HG03064 (cell line): Measurements from ENCODE around the gene ZFYVE27.
"Not testable (repeated sequence)": the region's sequence is repeated elsewhere in the genome, so short reads cannot be mapped to it uniquely, and the experiment has no call there.

Experiments
- ATAC-seq: cut with Tn5 transposase; IDR thresholded peaks from one replicate; pipeline ENCODE4 v1.9.1; 2021; ENCODE audit warnings: low read depth; ENCODE audit not compliant: unreplicated experiment

Gene ZFYVE27, protein sequence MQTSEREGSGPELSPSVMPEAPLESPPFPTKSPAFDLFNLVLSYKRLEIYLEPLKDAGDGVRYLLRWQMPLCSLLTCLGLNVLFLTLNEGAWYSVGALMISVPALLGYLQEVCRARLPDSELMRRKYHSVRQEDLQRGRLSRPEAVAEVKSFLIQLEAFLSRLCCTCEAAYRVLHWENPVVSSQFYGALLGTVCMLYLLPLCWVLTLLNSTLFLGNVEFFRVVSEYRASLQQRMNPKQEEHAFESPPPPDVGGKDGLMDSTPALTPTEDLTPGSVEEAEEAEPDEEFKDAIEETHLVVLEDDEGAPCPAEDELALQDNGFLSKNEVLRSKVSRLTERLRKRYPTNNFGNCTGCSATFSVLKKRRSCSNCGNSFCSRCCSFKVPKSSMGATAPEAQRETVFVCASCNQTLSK

GRCh38 chr10:97736902-97737769, at the start of gene ZFYVE27:
ZFYVE27 (plus strand) TSS chr10:97737128; CDS start chr10:97738478, 1,350 bp downstream.
- ATAC-seq, result peak; percentile 80

DNA sequence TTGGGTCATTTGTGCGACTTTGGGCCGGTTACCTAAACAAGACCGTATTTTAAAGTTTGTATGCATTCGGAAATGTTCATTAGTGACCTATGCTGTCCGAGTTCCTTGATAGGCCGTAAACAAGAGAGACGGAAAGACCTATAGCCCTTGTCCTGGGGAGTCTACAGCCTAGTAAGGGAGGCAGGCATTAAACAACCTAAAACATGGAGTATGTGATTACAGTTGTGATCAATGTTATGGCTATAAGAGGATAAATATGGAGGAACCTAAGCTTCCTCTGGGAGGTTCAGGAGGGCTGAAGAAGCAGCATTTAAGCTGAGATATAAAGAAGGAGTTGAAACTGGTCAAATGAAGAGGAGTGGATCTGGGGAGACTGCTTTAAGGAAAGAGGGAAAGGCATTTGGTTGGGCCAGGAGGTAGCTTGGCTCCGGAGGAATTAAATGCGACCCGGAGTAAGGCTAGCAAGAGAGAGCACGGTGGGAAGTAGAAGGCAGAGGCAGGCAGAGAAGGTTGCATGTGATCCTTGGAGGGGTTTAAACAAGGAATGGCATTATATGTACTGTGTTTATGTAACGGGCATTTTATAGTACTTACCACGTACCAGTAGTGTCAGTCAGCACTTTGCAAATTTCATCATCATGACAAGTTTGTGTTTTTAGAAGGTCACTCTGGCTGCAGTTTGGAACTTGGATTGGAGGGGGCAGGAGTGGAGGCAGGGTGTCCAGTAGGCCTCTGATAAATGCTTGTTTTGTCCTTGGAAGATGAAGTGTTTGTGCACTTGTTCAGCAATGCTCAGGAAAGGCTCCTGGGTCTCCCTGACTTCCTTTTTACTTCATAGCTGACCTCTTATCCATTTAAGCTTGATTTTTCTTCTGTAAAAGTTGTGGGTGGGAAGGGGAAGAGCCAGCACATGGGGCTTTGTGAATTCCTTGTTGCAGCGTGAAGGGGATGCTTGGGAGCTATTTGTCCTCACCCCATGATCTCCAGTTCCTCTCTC, 48.8 kb upstream of the ZFYVE27 start:
- no peak for ATAC-seq

- no peak for ATAC-seq
These were observed 47.3 kb upstream of the ZFYVE27 start for GRCh38 chr10:97689559-97690020.

DNA sequence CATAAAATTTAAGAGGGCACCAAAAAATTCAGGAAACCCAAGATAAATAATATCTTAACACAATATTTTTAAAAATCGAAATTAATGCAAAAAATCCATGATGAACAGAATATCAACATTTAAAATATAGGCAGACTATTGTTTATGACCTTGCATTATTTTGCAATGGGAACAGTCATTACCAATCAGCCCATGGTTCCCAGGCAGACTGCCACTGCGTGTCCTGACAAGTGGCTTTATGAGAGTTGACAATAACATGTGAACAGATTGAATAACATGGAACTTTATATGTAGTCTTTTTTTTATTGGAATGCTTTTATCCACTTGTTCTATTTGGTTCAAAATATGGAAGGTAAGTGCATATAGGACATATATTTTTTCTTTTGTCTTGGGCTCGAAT, 46.8 kb upstream of the ZFYVE27 start:
- no peak for ATAC-seq

DNA sequence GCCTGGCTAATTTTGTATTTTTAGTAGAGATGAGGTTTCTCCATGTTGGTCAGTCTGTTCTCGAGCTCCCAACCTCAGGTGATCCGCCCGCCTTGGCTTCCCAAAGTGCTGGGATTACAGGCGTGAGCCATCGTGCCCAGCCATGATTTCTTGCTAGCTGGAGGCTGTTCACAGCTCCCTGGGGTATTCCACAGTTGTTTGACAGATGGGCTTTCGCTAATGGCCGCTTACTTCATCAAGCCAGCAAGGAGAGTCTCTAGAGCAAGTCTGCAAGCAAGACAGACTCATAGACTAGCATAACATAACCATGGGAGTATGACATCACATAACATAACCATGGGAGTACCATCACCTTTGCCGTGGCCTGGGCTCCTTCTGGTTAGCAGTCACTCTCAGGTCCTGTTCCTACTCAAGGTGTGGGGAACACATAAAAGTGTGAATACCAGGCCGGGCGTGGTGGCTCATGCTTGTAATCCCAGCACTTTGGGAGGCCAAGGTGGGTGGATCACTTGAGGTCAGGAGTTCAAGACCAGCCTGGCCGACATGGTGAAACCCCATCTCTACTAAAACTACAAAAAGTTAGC, 38.8 kb upstream of the ZFYVE27 start:
- not testable (repeated sequence) for ATAC-seq

- no peak for ATAC-seq
These were observed 35.4 kb upstream of the ZFYVE27 start for GRCh38 chr10:97701438-97702069.

GRCh38 chr10:97703398-97704067, 33.4 kb upstream of the ZFYVE27 start:
- ATAC-seq, result no peak

DNA sequence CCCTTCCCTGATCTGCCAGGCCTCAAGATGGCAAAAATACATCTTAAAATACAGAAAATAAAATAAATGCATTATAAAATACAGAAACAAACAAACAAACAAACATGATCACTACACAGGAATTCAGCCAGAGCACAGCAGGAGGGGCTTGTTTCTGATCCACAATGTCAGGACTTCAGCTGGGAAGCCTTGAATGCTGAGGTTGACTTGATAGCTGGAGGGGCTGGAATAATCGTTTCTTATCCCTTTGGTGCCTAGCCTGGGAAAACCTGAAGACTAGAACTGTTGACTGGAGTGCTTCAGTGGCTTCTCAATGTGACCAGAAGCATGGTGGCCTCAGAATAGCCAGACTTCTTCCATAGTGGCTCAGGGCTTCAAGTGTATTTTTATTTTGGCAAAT, 32.6 kb upstream of the ZFYVE27 start:
- no peak for ATAC-seq

- no peak for ATAC-seq
These were observed 31.8 kb upstream of the ZFYVE27 start for GRCh38 chr10:97705006-97705670.

DNA sequence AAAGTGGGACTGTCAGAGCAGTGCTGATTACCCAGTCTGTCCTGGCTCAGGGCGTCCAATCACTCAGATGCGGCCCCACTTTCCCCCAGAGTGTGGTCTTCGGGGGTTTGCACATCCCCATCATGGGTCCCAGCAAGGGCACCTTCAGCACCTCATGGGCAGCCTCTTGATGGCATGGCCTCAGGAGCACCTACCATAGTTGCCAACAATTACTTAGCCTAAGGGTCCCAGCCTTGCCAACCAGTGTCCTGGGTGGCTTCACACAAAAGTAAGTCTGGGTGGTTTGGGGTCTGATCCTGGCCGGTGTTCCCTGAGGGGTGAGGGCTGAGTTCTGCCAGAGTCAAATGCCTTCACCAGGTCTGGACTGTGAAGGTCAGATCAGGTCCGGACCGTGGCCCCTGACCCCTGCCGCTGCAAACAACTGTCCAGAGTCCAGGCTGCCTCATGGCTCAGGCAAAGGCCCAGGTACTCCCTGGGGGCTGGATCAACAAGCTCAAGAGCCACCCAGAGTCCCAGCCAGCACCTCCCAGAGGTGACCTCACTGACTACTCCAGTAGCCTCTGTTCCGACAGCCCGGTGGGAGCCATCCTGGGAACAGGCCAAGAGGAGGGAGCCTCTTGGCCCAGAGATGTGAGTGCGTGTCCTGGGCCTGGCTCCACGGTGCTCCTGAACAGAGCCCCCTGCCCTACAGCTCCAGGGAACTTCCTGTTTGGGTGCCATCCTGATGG, 29.6 kb upstream of the ZFYVE27 start:
- ATAC-seq, result no peak

DNA sequence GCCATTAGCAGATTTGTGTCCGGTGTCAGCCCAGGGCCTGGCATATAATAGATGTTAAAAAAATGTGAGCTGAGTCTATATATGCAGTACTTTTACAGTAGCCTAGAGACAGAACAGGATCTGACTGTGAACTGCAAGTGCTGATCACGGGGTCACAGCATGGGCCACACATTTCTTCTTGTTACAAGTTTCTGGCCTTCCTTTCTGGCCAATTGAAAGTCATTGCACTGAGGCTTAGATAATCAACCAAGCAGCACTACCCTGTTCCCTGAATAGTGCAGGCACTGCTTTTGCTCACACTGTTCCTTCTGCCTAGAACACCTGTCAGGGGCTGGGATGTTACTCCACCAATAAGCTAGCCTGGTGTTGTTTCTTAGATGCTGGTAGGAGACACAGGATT, 28.8 kb upstream of the ZFYVE27 start:
- no peak for ATAC-seq

DNA sequence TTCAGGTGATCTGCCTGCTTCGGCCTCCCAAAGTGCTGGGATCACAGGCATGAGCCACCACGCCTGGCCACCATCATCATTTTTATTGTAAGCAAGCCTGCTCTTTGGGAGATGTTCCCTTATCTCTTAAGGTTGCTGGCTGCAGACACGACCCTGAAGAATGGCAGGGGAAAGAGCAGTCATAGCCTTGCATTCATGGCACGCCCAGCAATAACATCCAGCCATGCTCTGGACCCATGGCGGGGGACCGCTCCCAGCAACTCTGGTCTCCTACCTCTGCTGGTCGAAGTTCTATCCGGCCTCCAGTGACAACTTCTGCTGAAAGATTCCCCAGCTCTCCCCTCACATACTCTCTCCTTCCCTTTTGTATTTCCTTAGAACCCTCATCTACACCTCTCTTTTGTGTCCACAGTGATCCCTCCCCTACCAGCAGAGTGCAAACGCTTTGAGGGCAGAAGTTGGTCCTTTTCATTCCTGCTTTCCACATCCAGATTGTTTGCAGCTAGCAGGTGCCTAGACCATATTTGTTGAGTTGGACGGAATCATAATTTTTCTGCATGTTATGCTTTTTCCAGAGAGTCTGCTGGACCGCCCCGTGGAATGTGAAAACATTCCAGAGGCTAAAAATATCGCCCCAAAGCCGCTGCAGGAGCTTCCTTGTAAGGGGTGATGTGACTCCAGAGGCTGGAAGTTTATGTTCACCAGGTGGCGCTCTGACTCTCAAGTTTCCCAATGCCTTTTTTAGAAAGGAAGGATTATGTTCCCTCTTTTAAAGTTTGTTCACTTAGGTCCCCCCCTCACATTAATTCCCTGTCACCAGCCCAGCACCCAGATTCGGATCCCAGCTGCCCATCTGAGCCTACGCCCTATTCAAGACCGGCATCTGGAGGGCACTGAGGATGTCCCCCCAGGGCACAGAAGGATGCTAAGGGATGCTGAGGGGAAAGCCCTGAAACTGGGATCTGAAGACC, 27.7 kb upstream of the ZFYVE27 start:
- ATAC-seq, result no peak

GRCh38 chr10:97711640-97712572, 25.0 kb upstream of the ZFYVE27 start:
- ATAC-seq, result no peak

DNA sequence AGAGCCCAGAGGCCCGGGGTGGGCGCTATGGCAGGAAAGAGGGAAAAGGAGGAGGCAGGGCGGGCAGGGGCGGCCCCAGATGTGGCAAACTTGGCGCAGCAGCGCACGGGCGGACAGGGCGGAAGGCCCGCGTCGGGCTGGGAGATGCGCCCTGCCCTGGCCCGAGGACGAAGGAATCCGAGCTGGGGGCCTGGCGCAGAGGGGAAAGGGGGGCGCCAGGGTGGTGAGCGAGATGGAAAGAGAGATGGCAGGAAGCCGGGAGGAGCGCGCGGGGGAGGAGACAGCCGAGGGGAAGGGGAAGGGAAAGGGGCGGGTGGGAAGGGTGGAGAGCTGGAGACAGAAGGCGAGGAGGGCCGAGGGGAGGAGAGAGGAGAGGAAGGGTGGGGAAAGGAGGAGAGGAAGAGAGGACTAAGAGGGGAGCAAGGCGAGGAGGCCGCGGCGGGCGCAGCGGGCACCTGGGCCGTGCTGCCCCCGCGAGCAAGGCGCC, 23.5 kb upstream of the ZFYVE27 start, which contains the start of gene MARVELD1:
Gene MARVELD1 (plus strand): TSS at position 392 of the 487 bp plus-strand sequence. CDS start 147 bp downstream, outside the sequence.
- ATAC-seq, result no peak

DNA sequence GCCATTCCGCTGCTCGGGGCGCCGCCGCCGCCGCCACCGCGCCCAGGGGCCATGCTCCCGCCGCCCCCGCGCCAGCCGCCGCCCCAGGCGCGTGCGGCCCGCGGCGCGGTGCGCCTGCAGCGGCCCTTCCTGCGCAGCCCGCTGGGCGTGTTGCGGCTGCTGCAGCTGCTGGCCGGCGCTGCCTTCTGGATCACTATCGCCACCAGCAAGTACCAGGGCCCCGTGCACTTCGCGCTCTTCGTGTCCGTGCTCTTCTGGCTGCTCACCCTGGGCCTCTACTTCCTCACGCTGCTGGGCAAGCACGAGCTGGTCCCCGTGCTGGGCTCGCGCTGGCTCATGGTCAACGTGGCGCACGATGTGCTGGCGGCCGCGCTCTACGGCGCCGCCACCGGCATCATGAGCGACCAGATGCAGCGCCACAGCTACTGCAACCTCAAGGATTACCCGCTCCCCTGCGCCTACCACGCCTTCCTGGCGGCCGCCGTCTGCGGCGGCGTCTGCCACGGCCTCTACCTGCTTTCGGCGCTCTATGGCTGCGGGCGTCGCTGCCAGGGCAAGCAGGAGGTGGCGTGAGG, 23.0 kb upstream of the ZFYVE27 start:
- ATAC-seq, result peak; percentile 53
